SU-DHL-6 (cell line): Measurements from ENCODE around the gene FRS2.

Experiments used
- CTCF ChIP-seq: fragments of 200-600 bp; sonication (generic); IDR thresholded peaks from one replicate; pipeline ENCODE4 v1.5.1; 2017; ENCODE audit warnings: antibody characterized with exemption, mild to moderate bottlenecking, low read length, moderate library complexity; ENCODE audit not compliant: insufficient read depth, poor library complexity, severe bottlenecking
- EZH2phosphoT487 ChIP-seq: fragments of 200-600 bp; sonication (generic), shearing (Covaris generic); conservative IDR thresholded peaks from 2 replicates; pipeline ENCODE4 v1.6.1; 2018; ENCODE audit warnings: mild to moderate bottlenecking, antibody characterized with exemption, low read length, moderate library complexity, mixed read lengths

DNA sequence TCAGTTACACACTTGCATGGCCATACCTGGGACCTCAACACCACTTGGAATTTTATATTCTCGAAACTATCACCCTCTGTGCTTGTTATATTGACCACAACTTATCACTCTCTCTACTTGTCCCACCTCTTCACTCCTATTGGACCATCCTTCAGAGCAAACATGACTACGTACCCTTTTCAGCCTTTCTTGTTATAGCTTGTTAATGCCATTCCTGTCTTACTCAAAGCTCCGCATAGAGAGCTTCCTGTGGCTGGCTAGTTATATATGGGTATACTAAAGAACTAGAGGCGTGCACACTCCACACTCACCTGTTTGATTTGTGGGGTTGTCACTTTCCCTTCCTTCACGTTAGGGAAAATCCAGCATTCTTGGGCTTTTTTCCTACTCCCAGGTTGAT lies 26.3 kb upstream of the FRS2 start:
- TF ChIP-seq CTCF (no peak), EZH2phosphoT487 (no peak)
